ENCODE measurements around the gene ACSF2.
A peak's percentile ranks its signal among the peaks of the same experiment; 100 is the strongest.
"Not testable (repeated sequence)": the region's sequence is repeated elsewhere in the genome, so short reads cannot be mapped to it uniquely, and the experiment has no call there.

The ACSF2 gene

DNA sequence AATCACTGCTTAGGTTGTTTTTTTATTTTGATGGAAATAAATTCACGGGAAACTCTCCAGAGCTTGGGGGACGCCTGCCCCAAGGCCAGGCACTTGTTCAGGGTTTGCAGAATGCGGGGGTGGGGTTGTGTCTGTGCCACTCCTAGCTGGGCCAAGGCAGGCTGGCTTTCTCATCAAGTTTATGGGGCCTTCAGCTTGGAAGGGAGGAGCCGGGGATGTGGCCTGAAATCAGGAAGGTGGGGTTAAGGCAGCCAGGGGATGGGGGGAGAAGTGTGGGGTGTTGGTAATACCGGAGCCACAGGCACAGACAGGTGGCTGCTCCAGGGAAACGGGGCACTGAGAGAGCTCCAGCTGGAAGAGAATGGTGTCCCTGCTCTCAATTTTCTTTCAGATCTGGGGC, 44.4 kb downstream of the ACSF2 start:
- Mint-ChIP-seq H3K27me3 (ENCODE audit: low read depth, poor library complexity) (peaks cover 93% of the 10 kb centered on the region), H3K36me3 (ENCODE audit: low read depth) (peaks cover 40% of the 10 kb centered on the region), H3K4me3 (peak overlapping the region; percentile 58), H3K4me1 (peaks cover 23% of the 10 kb centered on the region), H3K9me3 (no peaks in the 10 kb centered on the region), H3K27ac (no peak overlapping the region)
- DNase-seq, result no peak
- TF ChIP-seq, protein P1, sequence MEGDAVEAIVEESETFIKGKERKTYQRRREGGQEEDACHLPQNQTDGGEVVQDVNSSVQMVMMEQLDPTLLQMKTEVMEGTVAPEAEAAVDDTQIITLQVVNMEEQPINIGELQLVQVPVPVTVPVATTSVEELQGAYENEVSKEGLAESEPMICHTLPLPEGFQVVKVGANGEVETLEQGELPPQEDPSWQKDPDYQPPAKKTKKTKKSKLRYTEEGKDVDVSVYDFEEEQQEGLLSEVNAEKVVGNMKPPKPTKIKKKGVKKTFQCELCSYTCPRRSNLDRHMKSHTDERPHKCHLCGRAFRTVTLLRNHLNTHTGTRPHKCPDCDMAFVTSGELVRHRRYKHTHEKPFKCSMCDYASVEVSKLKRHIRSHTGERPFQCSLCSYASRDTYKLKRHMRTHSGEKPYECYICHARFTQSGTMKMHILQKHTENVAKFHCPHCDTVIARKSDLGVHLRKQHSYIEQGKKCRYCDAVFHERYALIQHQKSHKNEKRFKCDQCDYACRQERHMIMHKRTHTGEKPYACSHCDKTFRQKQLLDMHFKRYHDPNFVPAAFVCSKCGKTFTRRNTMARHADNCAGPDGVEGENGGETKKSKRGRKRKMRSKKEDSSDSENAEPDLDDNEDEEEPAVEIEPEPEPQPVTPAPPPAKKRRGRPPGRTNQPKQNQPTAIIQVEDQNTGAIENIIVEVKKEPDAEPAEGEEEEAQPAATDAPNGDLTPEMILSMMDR (IDR thresholded peaks at IDR 0.05), result no peak

DNA sequence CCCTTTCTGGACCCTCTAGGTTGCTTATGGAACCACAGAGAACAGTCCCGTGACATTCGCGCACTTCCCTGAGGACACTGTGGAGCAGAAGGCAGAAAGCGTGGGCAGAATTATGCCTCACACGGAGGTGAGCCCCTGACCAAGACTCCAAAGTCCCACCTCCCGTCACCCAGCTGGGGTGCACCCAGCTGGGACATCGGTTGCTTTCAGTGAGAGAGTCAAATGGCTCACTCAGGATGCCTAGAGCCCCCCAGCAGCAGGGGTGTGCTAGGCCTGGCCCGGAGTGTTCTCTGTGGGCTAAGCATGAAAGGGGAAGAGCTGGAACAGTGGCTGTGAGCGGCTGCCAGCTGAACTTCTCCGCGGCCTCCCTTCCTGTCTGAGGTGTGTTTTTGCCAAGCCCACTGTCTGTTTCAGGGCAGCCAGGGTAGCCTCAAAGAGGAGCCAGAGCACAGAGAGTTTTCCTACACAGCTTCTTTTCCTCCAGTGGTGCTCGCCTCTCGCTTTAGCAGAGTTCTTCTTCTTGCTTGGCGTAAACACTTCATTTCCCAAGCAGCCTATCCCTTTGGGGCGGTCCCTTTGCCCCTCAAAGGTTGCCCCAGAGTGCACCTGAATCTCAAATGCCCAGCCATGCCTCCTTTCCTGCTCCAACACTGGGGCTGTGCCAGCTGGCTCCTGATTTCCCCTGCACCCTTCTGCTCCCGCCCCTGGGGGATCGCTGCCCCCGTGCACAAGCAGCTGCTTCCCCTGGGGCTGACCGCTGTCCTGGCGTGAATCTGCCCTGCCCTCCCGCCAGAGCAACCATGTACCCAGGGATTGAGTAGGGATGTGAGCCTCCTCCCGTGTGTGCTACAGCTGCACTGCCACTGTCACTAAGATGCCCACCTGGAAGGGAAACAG, 45.2 kb downstream of the ACSF2 start:
- H3K9me3 Mint-ChIP-seq, result no peaks in the 10 kb centered on the region
- H3K4me3 Mint-ChIP-seq, result peak overlapping the region; percentile 19
- DNase-seq, result no peak
- H3K27ac Mint-ChIP-seq, result no peak overlapping the region
- peaks cover 25% of the 10 kb centered on the region for H3K4me1 Mint-ChIP-seq
- TF ChIP-seq, protein P1 (IDR thresholded peaks at IDR 0.05), result no peak
- peaks cover 37% of the 10 kb centered on the region for H3K36me3 Mint-ChIP-seq (ENCODE audit: low read depth)
- H3K27me3 Mint-ChIP-seq (ENCODE audit: low read depth, poor library complexity), result peaks cover 93% of the 10 kb centered on the region

DNA sequence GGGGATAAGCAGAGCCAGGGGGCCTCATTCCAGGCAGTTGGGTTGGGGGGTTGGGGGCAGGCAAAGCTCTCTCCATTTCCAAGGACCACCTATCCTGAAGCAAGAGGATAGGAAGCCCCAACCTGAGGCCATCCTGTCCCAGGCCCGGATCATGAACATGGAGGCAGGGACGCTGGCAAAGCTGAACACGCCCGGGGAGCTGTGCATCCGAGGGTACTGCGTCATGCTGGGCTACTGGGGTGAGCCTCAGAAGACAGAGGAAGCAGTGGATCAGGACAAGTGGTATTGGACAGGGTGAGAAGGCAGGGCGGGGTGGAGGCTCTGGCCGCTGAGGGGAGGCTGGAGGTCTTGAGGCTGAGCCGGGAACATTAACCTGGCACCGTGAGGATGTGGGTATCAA, 46.3 kb downstream of the ACSF2 start:
- DNase-seq, result no peak
- no peak overlapping the region for H3K27ac Mint-ChIP-seq
- H3K4me1 Mint-ChIP-seq, result peaks cover 26% of the 10 kb centered on the region
- TF ChIP-seq, protein P1 (IDR thresholded peaks at IDR 0.05), result no peak
- H3K9me3 Mint-ChIP-seq, result no peaks in the 10 kb centered on the region
- H3K27me3 Mint-ChIP-seq (ENCODE audit: low read depth, poor library complexity), result peaks cover 93% of the 10 kb centered on the region
- peaks cover 37% of the 10 kb centered on the region for H3K36me3 Mint-ChIP-seq (ENCODE audit: low read depth)
- H3K4me3 Mint-ChIP-seq, result no peak overlapping the region

DNA sequence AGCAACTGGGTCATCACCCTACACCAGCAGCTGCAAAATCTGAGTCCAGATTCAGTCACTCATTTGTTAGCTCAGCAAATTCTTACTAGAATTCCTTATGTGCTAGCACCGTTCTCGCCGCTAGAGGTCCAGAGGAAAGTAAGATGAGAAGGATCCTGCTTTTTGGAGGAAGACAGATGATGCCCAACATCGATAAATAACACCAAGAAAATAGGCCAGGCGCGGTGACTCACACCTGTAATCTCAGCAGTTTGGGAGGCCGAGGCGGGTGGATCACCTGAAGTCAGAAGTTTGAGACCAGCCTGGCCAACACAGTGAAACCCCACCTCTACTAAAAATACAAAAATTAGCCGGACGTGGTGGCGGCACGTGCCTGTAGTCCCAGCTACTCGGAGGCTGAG, 46.7 kb downstream of the ACSF2 start:
- DNase-seq, H3K4me3 Mint-ChIP-seq, H3K9me3 Mint-ChIP-seq, H3K27ac Mint-ChIP-seq: not testable (repeated sequence)
- Mint-ChIP-seq H3K4me1 (peaks cover 22% of the 10 kb centered on the region), H3K36me3 (ENCODE audit: low read depth) (peaks cover 37% of the 10 kb centered on the region), H3K27me3 (ENCODE audit: low read depth, poor library complexity) (peaks cover 93% of the 10 kb centered on the region)
- TF ChIP-seq, protein P1 (IDR thresholded peaks at IDR 0.05), result peak; percentile 10

DNA sequence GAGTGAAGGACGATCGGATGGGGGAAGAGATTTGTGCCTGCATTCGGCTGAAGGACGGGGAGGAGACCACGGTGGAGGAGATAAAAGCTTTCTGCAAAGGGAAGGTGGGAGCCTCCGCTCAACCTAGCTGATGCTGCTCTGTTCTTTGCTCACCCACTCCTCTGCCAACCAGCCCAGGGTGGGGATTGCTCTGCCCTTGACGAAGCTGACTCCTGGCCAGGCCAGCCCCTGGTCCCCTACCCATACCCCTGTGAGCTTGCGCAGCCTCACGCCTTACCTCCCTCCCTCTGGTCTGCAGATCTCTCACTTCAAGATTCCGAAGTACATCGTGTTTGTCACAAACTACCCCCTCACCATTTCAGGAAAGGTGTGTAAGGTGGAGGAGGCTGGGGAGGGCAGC, 47.9 kb downstream of the ACSF2 start:
- Mint-ChIP-seq H3K4me1 (peaks cover 23% of the 10 kb centered on the region), H3K9me3 (no peaks in the 10 kb centered on the region), H3K4me3 (no peak overlapping the region), H3K27ac (no peak overlapping the region), H3K36me3 (ENCODE audit: low read depth) (peaks cover 37% of the 10 kb centered on the region), H3K27me3 (ENCODE audit: low read depth, poor library complexity) (peaks cover 91% of the 10 kb centered on the region)
- DNase-seq, result no peak
- TF ChIP-seq, protein P1 (IDR thresholded peaks at IDR 0.05), result no peak

DNA sequence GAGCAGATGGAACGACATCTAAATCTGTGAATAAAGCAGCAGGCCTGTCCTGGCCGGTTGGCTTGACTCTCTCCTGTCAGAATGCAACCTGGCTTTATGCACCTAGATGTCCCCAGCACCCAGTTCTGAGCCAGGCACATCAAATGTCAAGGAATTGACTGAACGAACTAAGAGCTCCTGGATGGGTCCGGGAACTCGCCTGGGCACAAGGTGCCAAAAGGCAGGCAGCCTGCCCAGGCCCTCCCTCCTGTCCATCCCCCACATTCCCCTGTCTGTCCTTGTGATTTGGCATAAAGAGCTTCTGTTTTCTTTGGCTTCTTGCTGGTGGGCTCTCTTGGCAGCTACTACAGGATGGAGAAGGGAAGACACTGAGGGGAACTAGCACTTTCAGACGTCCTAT, 48.5 kb downstream of the ACSF2 start:
- Mint-ChIP-seq H3K27ac (no peak overlapping the region), H3K9me3 (no peaks in the 10 kb centered on the region), H3K27me3 (ENCODE audit: low read depth, poor library complexity) (peaks cover 85% of the 10 kb centered on the region), H3K36me3 (ENCODE audit: low read depth) (peaks cover 37% of the 10 kb centered on the region), H3K4me3 (no peak overlapping the region), H3K4me1 (peaks cover 26% of the 10 kb centered on the region)
- TF ChIP-seq, protein P1 (IDR thresholded peaks at IDR 0.05), result no peak
- no peak for DNase-seq
